Small intestine (tissue), 7 donors: ENCODE measurements around the gene MYH9. TPM values are rescaled to one million over a fixed set of nuclear protein-coding genes. Genes with fewer than 3 reads are reported as not detected.

Experiments used
- DNase-seq, 2 donors: peaks; one replicate each; pipeline versions ENCODE4 v3.0.0 to v3.0.0-alpha.2; 2013
- FAIRE-seq: peaks from 2 replicates; lab custom pipeline; 2012; peaks lifted over from hg19 to GRCh38; lab: Jason Lieb, UNC
- H3K27ac ChIP-seq, 3 donors: one replicate each; pipeline ENCODE4 v1.5.1; 2013; ENCODE audit warnings: low read length in 2 of 3, mild to moderate bottlenecking in 2 of 3, control low read depth in 1 of 3, inconsistent platforms in 1 of 3, low read depth in 1 of 3, moderate library complexity in 1 of 3
- H3K27me3 ChIP-seq, 3 donors: one replicate each; pipeline ENCODE4 v1.6.1; 2013; ENCODE audit warnings: low read length in 3 of 3, inconsistent platforms in 1 of 3; ENCODE audit not compliant: control insufficient read depth in 3 of 3, insufficient read depth in 3 of 3
- H3K36me3 ChIP-seq, 3 donors: one replicate each; pipeline ENCODE4 v1.6.1; 2013; ENCODE audit warnings: low read length in 3 of 3, inconsistent platforms in 1 of 3, low read depth in 1 of 3, mild to moderate bottlenecking in 1 of 3, moderate library complexity in 1 of 3; ENCODE audit not compliant: control insufficient read depth in 3 of 3, insufficient read depth in 2 of 3
- H3K4me1 ChIP-seq, 3 donors: one replicate each; pipeline ENCODE4 v1.6.1; 2013; ENCODE audit warnings: low read length in 2 of 3, inconsistent platforms in 1 of 3, low read depth in 1 of 3, mild to moderate bottlenecking in 1 of 3, moderate library complexity in 1 of 3; ENCODE audit not compliant: control insufficient read depth in 3 of 3, insufficient read depth in 2 of 3
- H3K4me3 ChIP-seq, 3 donors: one replicate each; pipeline ENCODE4 v1.5.1; 2013; ENCODE audit warnings: low read length in 3 of 3, control low read depth in 1 of 3, inconsistent platforms in 1 of 3, low read depth in 1 of 3, mild to moderate bottlenecking in 1 of 3, moderate library complexity in 1 of 3
- H3K9me3 ChIP-seq, 2 donors: one replicate each; pipeline ENCODE4 v1.6.1; 2013; ENCODE audit warnings: low read depth in 1 of 2, low read length in 1 of 2; ENCODE audit not compliant: control insufficient read depth in 2 of 2, insufficient read depth in 1 of 2
- WGBS, 3 donors: extraction: QIAGEN DNeasy Blood & Tissue Kit; methylation state at CpG; one replicate each; pipeline ENCODE4 v1.1.7; 2013; 5-methylcytosine and 5-hydroxymethylcytosine counted together
- polyA plus RNA-seq, 4 donors: library from polyadenylated mRNA; stranded (reverse) in 3 of 4; unstranded in 1 of 4; fragments of 200-250 nt in 3 of 4; fragments of 120-200 nt in 1 of 4; gene quantifications; one replicate each; pipeline versions ENCODE4 v1.2.1 to v1.2.3, GENCODE V29; 2013
- donor health status: healthy with polysubstance abuse.
- donor health status: control.
- donor health status: control.
- donor health status: Bipolar disorder and iron deficiency.
- donor health status: healthy.

The MYH9 gene
- polyA plus RNA-seq, 4 donors: 95.4 to 188 (median 143) TPM

DNA sequence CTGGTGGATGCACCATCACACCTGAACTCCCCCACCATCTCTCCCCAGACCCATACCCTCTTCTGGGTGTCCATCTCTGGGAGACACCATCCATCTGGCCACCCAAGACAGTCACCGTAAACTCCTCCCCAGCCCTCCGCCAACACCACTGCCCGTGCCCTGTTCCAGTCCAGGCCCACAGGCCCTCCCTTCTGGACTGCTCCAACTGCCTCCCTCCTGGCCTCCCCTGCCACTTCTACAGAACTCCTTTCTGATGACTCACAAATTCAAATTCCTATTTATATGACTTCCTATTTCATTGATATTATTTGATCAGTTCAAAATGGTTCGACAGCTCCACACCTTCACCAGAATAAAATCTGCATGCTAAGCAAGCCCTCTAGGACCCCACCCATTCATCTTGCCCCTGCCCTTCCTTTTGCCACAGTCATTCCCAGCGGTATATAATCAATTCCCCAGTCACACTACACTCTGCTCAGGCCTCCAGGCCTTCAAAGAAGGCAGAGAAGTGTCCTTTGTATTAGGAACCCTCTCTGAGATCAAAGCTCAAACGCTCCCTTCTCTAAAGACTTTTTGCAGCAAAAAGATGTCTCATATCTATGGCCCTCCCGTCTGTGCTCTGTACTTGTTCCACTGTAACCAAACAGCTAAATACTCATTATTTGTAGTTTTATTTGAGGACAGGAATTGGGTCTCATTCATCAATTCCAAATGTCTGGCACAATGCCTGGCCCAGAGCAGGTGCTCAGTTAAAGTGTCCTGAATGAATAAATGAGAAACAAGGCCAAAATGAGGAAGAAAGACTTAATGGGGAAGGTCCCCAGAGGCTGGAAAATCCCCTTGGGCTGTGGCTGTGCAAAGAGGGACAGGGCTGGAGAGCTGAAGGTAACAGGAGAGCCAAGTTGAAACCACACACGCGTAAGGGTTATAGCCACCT lies 29.0 kb downstream of the MYH9 start:
- 57 to 61% (median 60%) methylated on average over 9 of the region's 9 CpGs for WGBS, 3 donors
- Histone ChIP-seq H3K27me3 (no peaks in the 10 kb centered on the region), H3K27ac (peak overlapping the region in 2 of 3 donors; percentile 21 to 55), H3K9me3 (no peaks in the 10 kb centered on the region), H3K4me1 (peaks cover 28 to 71% (median 61%) of the 10 kb centered on the region in 3 donors), H3K36me3 (peaks cover 0 to 40% (median 0%) of the 10 kb centered on the region in 3 donors), H3K4me3 (no peak overlapping the region)
- DNase-seq (no peak), FAIRE-seq (no peak)

- no peak overlapping the region for H3K4me3 ChIP-seq
- 68 to 78% (median 69%) methylated on average over 25 of the region's 25 CpGs for WGBS, 3 donors
- peaks cover 18 to 66% (median 53%) of the 10 kb centered on the region in 3 donors for H3K4me1 ChIP-seq
- no peak for FAIRE-seq
- no peaks in the 10 kb centered on the region for H3K9me3 ChIP-seq
- no peak for DNase-seq
- no peaks in the 10 kb centered on the region for H3K27me3 ChIP-seq
- peaks cover 0 to 44% (median 0%) of the 10 kb centered on the region in 3 donors for H3K36me3 ChIP-seq
- peak overlapping the region in 2 of 3 donors; percentile 11 to 84 for H3K27ac ChIP-seq
These were observed 30.8 kb downstream of the MYH9 start for GRCh38 chr22:36356708-36357624.

GRCh38 chr22:36355894-36356293 lies 31.9 kb downstream of the MYH9 start:
- no peaks in the 10 kb centered on the region for H3K27me3 ChIP-seq
- DNase-seq (no peak), FAIRE-seq (no peak)
- peaks cover 0 to 50% (median 0%) of the 10 kb centered on the region in 3 donors for H3K36me3 ChIP-seq
- whole genome bisulfite sequencing, 3 donors: 64 to 74% (median 65%) methylated on average over 6 of the region's 6 CpGs
- H3K9me3 ChIP-seq: no peaks in the 10 kb centered on the region
- H3K27ac ChIP-seq: peak overlapping the region; percentile 59 to 93 (median 80)
- no peak overlapping the region for H3K4me3 ChIP-seq
- H3K4me1 ChIP-seq: peaks cover 17 to 66% (median 57%) of the 10 kb centered on the region in 3 donors

GRCh38 chr22:36355362-36355761 lies 32.4 kb downstream of the MYH9 start:
- FAIRE-seq (no peak), DNase-seq (no peak)
- H3K4me1 ChIP-seq: peaks cover 14 to 64% (median 56%) of the 10 kb centered on the region in 3 donors
- 31 to 44% (median 37%) methylated on average over 6 of the region's 6 CpGs for WGBS, 3 donors
- peak overlapping the region; percentile 59 to 93 (median 80) for H3K27ac ChIP-seq
- no peak overlapping the region for H3K4me3 ChIP-seq
- H3K9me3 ChIP-seq: no peaks in the 10 kb centered on the region
- peaks cover 0 to 54% (median 0%) of the 10 kb centered on the region in 3 donors for H3K36me3 ChIP-seq
- no peaks in the 10 kb centered on the region for H3K27me3 ChIP-seq

- FAIRE-seq: no peak
- Histone ChIP-seq H3K4me3 (no peak overlapping the region), H3K36me3 (peaks cover 2 to 61% (median 5%) of the 10 kb centered on the region in 3 donors), H3K27ac (peak overlapping the region in 2 of 3 donors; percentile 16 to 92), H3K4me1 (peaks cover 1 to 45% (median 39%) of the 10 kb centered on the region in 3 donors), H3K9me3 (no peaks in the 10 kb centered on the region), H3K27me3 (no peaks in the 10 kb centered on the region)
- no peak for DNase-seq
- WGBS, 3 donors: 19 to 37% (median 24%) methylated on average over 16 of the region's 16 CpGs
These were observed 34.8 kb downstream of the MYH9 start for GRCh38 chr22:36352803-36353507.

DNA sequence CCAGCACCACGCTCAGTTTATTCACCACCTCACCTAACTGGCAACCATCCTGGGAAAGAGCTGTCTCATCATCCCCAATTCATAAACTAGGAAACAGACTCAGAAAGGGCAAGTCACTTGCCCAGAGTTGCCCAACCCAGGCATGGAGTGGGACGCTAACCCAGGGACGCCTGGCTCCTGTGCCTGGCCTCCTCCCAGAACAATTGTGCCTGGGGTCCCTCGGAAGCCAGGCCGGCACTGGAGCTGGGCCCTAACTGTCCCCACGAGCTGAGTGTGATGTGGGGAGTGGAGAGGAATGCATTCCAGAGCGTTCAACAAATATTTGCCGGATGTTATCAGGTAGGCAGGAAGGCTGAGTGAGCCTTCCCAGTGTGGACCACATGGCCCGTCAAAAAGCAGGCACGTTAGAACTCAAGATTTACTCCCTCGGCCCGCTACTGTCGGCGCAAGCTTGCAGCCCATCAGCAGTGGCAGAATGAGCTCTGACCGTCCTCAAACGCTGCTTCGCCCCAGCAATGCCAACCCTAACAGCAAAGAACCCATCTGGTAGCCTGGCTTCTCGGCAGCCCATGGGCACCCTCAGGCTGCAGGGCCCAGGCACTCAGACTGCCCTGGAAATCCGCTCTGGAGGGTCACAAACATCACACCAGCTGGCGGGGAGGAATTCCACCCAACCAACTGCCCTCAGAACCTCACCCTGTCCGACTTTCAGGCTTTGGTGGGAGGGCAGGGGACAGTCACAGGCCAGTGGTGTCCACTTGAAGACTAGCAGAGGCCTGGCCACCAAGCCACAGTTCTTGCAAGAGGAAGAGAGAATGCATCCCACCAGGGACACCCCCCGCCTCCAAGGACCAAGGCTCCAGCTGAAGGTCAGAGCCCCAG lies 35.6 kb downstream of the MYH9 start:
- Histone ChIP-seq H3K4me3 (no peak overlapping the region), H3K4me1 (peaks cover 1 to 44% (median 34%) of the 10 kb centered on the region in 3 donors), H3K36me3 (peaks cover 5 to 64% (median 6%) of the 10 kb centered on the region in 3 donors), H3K9me3 (no peaks in the 10 kb centered on the region), H3K27ac (peak overlapping the region; percentile 16 to 92 (median 35)), H3K27me3 (no peaks in the 10 kb centered on the region)
- no peak for FAIRE-seq
- 61 to 75% (median 64%) methylated on average over 22 of the region's 22 CpGs for WGBS, 3 donors
- no peak for DNase-seq
